ENCODE results near the gene L3MBTL3.

Gene L3MBTL3

DNA sequence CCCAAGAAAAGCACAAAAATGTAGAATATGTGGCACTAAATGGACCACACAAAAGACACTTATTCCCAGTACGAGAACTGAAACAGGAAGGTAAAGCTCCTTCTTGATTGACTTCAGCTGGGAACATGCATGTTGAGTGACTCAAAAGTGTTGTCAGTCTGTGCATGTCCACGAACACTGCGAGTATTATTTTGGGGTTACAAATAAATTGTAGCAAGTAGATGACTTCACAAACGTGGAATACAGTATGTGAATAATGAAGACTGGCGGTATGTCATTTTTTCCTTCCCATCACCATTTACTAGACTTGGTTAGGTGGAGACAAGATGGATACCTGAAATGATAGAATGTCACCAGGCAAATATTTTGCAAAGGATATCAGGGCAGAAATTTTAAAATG, 45.4 kb downstream of the L3MBTL3 start:
- TF ChIP-seq, protein P1, sequence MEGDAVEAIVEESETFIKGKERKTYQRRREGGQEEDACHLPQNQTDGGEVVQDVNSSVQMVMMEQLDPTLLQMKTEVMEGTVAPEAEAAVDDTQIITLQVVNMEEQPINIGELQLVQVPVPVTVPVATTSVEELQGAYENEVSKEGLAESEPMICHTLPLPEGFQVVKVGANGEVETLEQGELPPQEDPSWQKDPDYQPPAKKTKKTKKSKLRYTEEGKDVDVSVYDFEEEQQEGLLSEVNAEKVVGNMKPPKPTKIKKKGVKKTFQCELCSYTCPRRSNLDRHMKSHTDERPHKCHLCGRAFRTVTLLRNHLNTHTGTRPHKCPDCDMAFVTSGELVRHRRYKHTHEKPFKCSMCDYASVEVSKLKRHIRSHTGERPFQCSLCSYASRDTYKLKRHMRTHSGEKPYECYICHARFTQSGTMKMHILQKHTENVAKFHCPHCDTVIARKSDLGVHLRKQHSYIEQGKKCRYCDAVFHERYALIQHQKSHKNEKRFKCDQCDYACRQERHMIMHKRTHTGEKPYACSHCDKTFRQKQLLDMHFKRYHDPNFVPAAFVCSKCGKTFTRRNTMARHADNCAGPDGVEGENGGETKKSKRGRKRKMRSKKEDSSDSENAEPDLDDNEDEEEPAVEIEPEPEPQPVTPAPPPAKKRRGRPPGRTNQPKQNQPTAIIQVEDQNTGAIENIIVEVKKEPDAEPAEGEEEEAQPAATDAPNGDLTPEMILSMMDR (IDR thresholded peaks at IDR 0.05; ENCODE audit: low read depth, low read length, missing control alignments), result no peak
- no peak for DNase-seq (ENCODE audit: extremely low read depth, low read depth)
- no peak overlapping the region for H3K4me3 ChIP-seq (replicated peaks; ENCODE audit: low read depth, low read length)

DNA sequence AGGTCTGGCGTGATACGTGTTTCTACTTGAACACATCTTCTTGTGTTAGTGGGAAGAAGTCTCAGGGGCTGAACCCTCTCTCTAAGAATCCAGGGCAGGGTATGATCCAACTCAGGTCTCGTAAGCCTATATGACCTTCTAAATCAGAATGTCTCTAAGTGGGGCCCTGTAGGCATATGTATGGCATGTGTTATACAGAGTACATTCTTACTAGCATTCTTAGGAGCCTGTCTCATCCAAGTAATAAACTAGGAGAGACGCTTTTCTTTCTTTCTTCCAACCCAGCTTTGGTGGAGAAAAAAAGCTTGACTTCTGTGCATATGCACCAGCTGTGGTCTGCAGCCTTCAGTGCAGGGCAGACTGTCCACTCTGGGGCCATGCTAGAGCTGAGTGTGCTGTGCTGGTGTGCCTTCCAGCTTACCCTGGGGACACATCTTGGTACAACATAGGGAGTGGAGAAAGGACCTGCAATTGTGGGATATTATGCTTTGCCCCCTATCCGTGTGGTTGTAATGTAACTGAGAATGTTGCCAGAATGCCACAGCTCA, 47.3 kb downstream of the L3MBTL3 start:
- DNase-seq (ENCODE audit: extremely low read depth, low read depth), result no peak
- TF ChIP-seq, protein P1 (IDR thresholded peaks at IDR 0.05; ENCODE audit: low read depth, low read length, missing control alignments), result no peak
- no peak overlapping the region for H3K4me3 ChIP-seq (replicated peaks; ENCODE audit: low read depth, low read length)

DNA sequence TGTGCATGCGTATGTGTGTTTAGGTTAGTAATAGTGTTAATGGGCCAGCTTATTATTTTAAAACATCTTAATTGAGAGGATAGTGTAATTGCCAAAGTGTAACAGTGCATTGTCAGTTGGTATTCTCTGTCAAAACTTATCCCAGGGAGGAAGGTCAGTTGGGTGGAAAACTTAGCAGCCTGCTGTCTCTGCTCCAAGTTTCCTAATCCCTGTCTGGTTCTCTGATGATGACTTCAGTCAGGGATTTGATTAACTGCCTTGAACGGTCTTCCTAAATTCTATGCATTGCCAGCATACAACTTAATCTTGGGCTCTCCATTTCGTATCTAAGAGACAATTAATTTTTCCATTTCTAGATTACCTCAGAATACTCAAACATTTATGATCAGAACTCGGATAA, 51.1 kb downstream of the L3MBTL3 start:
- DNase-seq (ENCODE audit: extremely low read depth, low read depth), result no peak
- H3K4me3 ChIP-seq (replicated peaks; ENCODE audit: low read depth, low read length), result no peak overlapping the region
- TF ChIP-seq, protein P1 (IDR thresholded peaks at IDR 0.05; ENCODE audit: low read depth, low read length, missing control alignments), result no peak

DNA sequence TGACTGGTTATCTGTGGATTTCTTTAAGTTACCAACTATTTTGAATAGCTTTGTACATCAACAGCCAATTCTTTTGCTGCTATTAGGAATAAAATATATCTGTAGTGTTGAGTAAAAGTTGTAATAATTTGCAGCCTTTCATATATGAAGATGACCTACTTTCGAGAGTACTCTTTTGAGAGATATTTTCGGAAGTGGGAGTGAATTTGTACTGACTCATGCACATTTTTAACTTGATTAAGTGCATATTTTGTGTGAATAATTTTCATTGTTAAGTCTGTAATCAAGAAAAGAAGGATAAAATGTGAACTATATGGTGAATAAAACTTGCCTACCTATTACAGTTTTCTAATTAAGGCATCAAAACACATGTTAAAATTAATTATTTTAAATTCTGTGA, 51.9 kb downstream of the L3MBTL3 start:
- no peak for DNase-seq (ENCODE audit: extremely low read depth, low read depth)
- TF ChIP-seq, protein P1 (IDR thresholded peaks at IDR 0.05; ENCODE audit: low read depth, low read length, missing control alignments), result no peak
- no peak overlapping the region for H3K4me3 ChIP-seq (replicated peaks; ENCODE audit: low read depth, low read length)

DNA sequence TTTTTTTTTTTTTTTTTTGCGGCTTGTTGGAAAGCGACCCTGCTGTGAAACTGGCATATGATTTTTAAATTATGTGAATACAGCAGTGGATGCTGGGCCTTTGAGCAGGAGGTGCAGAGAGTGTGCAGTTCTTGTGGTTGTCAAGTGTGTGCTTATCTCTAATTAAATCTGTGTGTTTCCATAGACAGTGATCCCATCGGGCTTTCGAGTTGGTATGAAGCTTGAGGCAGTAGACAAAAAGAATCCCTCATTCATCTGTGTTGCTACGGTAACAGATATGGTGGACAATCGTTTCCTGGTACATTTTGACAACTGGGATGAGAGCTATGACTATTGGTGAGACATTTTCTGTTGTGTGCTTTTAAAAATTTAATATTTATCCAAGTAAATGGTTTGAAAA, 52.4 kb downstream of the L3MBTL3 start:
- TF ChIP-seq, protein P1 (IDR thresholded peaks at IDR 0.05; ENCODE audit: low read depth, low read length, missing control alignments), result no peak
- DNase-seq (ENCODE audit: extremely low read depth, low read depth), result no peak
- no peak overlapping the region for H3K4me3 ChIP-seq (replicated peaks; ENCODE audit: low read depth, low read length)

DNA sequence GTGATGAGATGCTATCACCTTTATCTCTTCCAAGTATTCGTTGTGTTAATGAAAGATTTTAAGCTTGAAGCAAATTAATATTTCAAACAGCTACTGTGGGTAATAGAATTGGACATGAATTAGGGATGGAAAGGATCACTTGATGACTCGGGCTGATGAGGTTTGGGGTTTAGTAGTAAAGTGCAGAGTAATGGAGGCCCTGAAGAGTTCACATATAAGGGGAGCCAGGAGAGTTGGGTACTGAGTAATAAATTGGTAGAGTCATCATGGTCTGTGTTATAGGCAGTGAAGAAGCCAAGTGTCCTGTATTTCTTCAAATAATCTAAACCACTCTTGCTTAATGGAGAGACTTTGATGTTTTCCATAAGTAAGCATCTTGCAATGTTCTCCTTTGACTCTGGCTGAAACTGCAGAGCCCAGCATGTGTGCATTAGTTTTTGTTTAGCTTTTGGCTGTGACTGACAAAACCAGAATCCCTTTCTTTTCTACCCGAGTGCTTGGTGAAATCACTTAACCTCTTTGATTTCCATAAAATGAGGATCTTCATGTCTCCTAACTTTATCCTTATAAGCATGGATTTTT, 57.6 kb downstream of the L3MBTL3 start:
- H3K4me3 ChIP-seq (replicated peaks; ENCODE audit: low read depth, low read length), result no peak overlapping the region
- TF ChIP-seq, protein P1 (IDR thresholded peaks at IDR 0.05; ENCODE audit: low read depth, low read length, missing control alignments), result no peak
- no peak for DNase-seq (ENCODE audit: extremely low read depth, low read depth)

DNA sequence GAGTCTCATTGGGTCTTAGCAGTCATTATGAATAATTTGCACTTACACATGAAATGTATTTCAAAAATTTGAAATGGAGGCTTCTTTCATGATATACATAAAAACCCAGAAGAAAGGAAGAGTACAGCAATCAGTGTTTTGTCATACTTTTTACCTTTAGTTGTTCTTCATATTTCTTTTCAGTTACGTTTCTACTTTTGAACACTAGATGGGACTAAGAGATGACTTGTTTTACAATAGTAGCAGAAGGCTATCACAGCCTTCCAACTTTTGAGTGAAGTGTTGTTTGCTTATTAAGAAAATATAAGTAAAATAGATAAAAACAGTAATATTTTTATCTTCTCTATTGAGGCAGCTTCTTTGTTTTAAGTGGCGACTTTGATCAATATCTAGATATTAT, 58.1 kb downstream of the L3MBTL3 start:
- TF ChIP-seq, protein P1 (IDR thresholded peaks at IDR 0.05; ENCODE audit: low read depth, low read length, missing control alignments), result no peak
- H3K4me3 ChIP-seq (replicated peaks; ENCODE audit: low read depth, low read length), result no peak overlapping the region
- no peak for DNase-seq (ENCODE audit: extremely low read depth, low read depth)
